ENCODE data around the gene IQUB. TPM values are rescaled to one million over a fixed set of nuclear protein-coding genes. Genes with fewer than 3 reads are reported as not detected.

The IQUB gene
- total RNA-seq, 1 experiment from 2014 or later: 0.98 TPM

DNA sequence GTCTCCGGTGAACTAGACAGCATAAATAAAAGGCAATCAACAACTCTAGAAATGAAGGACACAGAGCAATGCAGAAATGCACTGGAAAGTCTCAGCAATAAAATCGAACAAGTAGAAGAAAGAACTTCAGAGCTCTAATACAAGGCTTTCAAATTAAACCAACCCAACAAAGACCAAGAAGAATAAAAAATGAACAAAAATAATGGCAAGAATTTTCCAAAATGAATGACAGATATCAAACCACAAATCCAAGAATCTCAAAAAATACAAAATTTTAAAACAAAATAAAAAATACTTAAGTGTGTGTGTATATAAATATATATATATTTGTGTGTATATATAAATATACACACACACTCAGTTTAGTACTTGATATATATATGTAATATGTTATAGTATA, 110.8 kb downstream of the IQUB start:
- Histone ChIP-seq H3F3A (ENCODE audit: insufficient read depth, low read depth) (no peaks in the 10 kb centered on the region), H3K9me2 (ENCODE audit: insufficient read depth) (no peaks in the 10 kb centered on the region), H4K20me1 (ENCODE audit: insufficient read depth) (no peaks in the 10 kb centered on the region), H3K79me2 (ENCODE audit: low read depth) (no peaks in the 10 kb centered on the region), H3K36me3 (ENCODE audit: low read depth) (no peaks in the 10 kb centered on the region), H3K4me2 (no peak overlapping the region), H3K4me1 (replicated peaks; ENCODE audit: insufficient read depth) (no peaks in the 10 kb centered on the region), H3K4me3 (no peak overlapping the region), H3K27ac (no peak overlapping the region), H3K27me3 (ENCODE audit: insufficient read depth, low read depth) (no peaks in the 10 kb centered on the region), H3K9me3 (ENCODE audit: insufficient read depth, low read depth) (no peaks in the 10 kb centered on the region), H2AFZ (no peak overlapping the region)
- CTCF ChIA-PET: no interaction called here
- TF ChIP-seq EZH2 (IDR thresholded peaks at IDR 0.05; ENCODE audit: low read depth): no peak
- TF ChIP-seq, protein P1, sequence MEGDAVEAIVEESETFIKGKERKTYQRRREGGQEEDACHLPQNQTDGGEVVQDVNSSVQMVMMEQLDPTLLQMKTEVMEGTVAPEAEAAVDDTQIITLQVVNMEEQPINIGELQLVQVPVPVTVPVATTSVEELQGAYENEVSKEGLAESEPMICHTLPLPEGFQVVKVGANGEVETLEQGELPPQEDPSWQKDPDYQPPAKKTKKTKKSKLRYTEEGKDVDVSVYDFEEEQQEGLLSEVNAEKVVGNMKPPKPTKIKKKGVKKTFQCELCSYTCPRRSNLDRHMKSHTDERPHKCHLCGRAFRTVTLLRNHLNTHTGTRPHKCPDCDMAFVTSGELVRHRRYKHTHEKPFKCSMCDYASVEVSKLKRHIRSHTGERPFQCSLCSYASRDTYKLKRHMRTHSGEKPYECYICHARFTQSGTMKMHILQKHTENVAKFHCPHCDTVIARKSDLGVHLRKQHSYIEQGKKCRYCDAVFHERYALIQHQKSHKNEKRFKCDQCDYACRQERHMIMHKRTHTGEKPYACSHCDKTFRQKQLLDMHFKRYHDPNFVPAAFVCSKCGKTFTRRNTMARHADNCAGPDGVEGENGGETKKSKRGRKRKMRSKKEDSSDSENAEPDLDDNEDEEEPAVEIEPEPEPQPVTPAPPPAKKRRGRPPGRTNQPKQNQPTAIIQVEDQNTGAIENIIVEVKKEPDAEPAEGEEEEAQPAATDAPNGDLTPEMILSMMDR (conservative IDR thresholded peaks at IDR 0.05): no peak
- no peak for DNase-seq
- POLR2A ChIA-PET (ENCODE audit: unreplicated experiment): no interaction called here
- no TSS peak for BruUV-seq (replicated peaks)
- intact Hi-C loops (cut with micrococcal nuclease; ENCODE audit: unreplicated experiment): no loop called here

DNA sequence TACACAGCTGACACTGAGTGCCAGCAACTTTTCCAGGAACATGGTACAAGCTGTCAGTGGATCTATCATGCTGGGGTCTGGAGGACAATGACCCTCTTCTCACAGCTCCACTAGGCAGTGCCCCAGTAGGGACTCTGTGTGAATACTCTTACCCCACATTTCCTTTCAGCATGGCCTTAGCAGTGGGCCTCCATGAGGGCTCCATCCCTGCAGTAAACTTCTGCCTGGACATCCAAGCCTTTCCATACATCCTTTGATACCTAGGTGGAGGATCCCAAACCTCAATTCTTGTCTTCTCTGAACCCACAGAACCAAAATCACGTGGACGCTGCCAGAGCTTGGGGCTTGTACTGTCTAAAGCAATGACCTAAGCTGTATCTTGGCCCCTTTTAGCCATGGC, 116.8 kb downstream of the IQUB start:
- Histone ChIP-seq H3K36me3 (ENCODE audit: low read depth) (no peaks in the 10 kb centered on the region), H3K27me3 (ENCODE audit: insufficient read depth, low read depth) (no peaks in the 10 kb centered on the region), H3K4me1 (replicated peaks; ENCODE audit: insufficient read depth) (no peaks in the 10 kb centered on the region), H3K9me3 (ENCODE audit: insufficient read depth, low read depth) (peaks cover 10% of the 10 kb centered on the region), H3K9me2 (ENCODE audit: insufficient read depth) (no peaks in the 10 kb centered on the region), H3K27ac (no peak overlapping the region), H3K4me3 (no peak overlapping the region), H4K20me1 (ENCODE audit: insufficient read depth) (no peaks in the 10 kb centered on the region), H3F3A (ENCODE audit: insufficient read depth, low read depth) (no peaks in the 10 kb centered on the region), H3K79me2 (ENCODE audit: low read depth) (no peaks in the 10 kb centered on the region), H2AFZ (no peak overlapping the region), H3K4me2 (no peak overlapping the region)
- ChIA-PET POLR2A (ENCODE audit: unreplicated experiment) (no interaction called here), CTCF (no interaction called here)
- BruUV-seq (replicated peaks): no TSS peak
- TF ChIP-seq, protein P1 (conservative IDR thresholded peaks at IDR 0.05): no peak
- TF ChIP-seq EZH2 (IDR thresholded peaks at IDR 0.05; ENCODE audit: low read depth): no peak
- intact Hi-C loops (cut with micrococcal nuclease; ENCODE audit: unreplicated experiment): no loop called here
- DNase-seq: no peak

DNA sequence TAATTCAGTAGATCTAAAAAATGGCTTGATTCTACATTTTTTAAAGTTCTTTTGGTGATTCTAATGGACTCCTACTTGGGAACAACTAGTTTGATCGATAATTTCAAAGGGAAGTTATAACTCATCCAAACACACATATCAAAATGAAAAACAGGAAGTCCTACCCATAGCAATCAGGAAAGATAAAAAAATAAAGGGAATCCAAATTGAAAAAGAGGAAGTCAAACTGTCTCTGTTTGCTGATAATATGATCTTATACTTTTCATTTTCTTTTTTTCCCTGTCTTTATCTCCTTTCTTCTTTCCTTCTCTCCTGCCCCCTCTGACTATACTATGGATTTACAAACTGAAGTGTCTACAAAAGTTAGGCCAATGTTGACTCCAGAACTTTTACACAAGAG, 118.8 kb downstream of the IQUB start:
- CTCF ChIA-PET: no interaction called here
- no peak overlapping the region for H3K27ac ChIP-seq
- no peak overlapping the region for H3K4me3 ChIP-seq
- H3K4me2 ChIP-seq: no peak overlapping the region
- H2AFZ ChIP-seq: no peak overlapping the region
- no peaks in the 10 kb centered on the region for H4K20me1 ChIP-seq (ENCODE audit: insufficient read depth)
- BruUV-seq (replicated peaks): no TSS peak
- POLR2A ChIA-PET (ENCODE audit: unreplicated experiment): interaction anchor here (0.6 kb wide), 1 partner anchor 25 kb away, joined by 3 read pairs; no protein-coding TSS in a partner anchor
- H3K36me3 ChIP-seq (ENCODE audit: low read depth): no peaks in the 10 kb centered on the region
- no peak for DNase-seq
- H3F3A ChIP-seq (ENCODE audit: insufficient read depth, low read depth): no peaks in the 10 kb centered on the region
- H3K4me1 ChIP-seq (replicated peaks; ENCODE audit: insufficient read depth): no peaks in the 10 kb centered on the region
- H3K79me2 ChIP-seq (ENCODE audit: low read depth): no peaks in the 10 kb centered on the region
- H3K9me2 ChIP-seq (ENCODE audit: insufficient read depth): no peaks in the 10 kb centered on the region
- intact Hi-C loops (cut with micrococcal nuclease; ENCODE audit: unreplicated experiment): no loop called here
- TF ChIP-seq, protein P1 (conservative IDR thresholded peaks at IDR 0.05): no peak
- no peak for TF ChIP-seq EZH2 (IDR thresholded peaks at IDR 0.05; ENCODE audit: low read depth)
- peaks cover 10% of the 10 kb centered on the region for H3K9me3 ChIP-seq (ENCODE audit: insufficient read depth, low read depth)
- no peaks in the 10 kb centered on the region for H3K27me3 ChIP-seq (ENCODE audit: insufficient read depth, low read depth)
